ENCODE measurements around the gene AGR2. TPM values are rescaled to one million over a fixed set of nuclear protein-coding genes. Genes with fewer than 3 reads are reported as not detected.
"Not testable (repeated sequence)": the region's sequence is repeated elsewhere in the genome, so short reads cannot be mapped to it uniquely, and the experiment has no call there.

The AGR2 gene
- total RNA-seq (not detected), polyA plus RNA-seq (under 1 TPM; 0.07 to 0.20 (median 0.17) TPM)
- long read RNA-seq, donor 1 = 0 reads
- long read RNA-seq, donor 2 = 0 reads

DNA sequence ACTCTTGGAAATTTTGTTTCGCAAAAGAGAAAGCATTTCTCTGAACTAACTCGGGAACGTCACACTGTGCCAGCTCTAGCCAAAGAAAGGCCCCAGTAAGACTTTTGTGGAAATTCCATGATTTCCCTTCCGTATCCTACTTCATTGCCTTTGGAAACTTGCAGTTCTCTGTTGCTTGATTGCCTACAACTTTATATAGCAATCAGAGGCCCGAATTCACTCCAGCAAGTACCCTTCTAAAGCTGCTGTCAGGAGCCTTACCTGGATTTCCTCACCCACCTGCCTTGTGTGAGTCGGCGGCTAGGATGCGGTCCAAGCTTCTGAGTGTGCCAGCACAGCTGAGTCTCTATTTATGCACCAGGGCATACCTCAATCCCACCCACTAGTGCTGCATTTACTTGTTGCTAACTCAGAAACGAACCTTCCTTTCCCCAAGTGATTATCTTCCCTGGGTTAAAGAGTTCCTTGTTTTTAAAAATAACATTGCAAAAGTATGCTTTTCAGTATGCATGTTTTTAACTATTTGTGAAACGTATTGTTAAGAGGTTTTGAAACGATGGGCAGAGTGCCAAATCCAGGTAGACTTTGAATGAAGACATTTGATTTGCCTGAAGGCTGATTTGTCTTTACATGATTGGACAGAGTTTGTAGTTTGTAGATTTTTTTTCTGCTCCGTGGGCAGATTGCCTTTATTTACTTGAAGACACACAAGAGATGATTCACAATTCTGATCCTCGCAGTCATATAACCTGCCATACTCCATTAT is at the start of gene AGR2:
Gene AGR2, minus strand, starts transcription at position 326 of the 766 bp plus-strand sequence. CDS start 3,203 bp downstream, outside the sequence.
- 73 to 80% (median 76%) methylated on average over 13 of the region's 13 CpGs for WGBS, 3 donors
- DNase-seq (no peak), ATAC-seq (no peak)
- Histone ChIP-seq H3K27ac (no peak within 1 kb of the TSS), H3K4me1 (no peaks in the 10 kb centered on the region), H3K9me3 (no peaks in the 10 kb centered on the region), H3K4me3 (no peak within 1 kb of the TSS), H3K36me3 (ENCODE audit: insufficient read depth in 1 of 2, low read depth in 1 of 2) (no peaks in the 10 kb centered on the region), H3K27me3 (ENCODE audit: insufficient read depth in 3 of 3, low read length in 2 of 3) (no peaks in the 10 kb centered on the region)
- TF ChIP-seq, protein P1, sequence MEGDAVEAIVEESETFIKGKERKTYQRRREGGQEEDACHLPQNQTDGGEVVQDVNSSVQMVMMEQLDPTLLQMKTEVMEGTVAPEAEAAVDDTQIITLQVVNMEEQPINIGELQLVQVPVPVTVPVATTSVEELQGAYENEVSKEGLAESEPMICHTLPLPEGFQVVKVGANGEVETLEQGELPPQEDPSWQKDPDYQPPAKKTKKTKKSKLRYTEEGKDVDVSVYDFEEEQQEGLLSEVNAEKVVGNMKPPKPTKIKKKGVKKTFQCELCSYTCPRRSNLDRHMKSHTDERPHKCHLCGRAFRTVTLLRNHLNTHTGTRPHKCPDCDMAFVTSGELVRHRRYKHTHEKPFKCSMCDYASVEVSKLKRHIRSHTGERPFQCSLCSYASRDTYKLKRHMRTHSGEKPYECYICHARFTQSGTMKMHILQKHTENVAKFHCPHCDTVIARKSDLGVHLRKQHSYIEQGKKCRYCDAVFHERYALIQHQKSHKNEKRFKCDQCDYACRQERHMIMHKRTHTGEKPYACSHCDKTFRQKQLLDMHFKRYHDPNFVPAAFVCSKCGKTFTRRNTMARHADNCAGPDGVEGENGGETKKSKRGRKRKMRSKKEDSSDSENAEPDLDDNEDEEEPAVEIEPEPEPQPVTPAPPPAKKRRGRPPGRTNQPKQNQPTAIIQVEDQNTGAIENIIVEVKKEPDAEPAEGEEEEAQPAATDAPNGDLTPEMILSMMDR (IDR thresholded peaks at IDR 0.05) = no peak
- intact Hi-C loops (cut with DNase I) = no loop called here

DNA sequence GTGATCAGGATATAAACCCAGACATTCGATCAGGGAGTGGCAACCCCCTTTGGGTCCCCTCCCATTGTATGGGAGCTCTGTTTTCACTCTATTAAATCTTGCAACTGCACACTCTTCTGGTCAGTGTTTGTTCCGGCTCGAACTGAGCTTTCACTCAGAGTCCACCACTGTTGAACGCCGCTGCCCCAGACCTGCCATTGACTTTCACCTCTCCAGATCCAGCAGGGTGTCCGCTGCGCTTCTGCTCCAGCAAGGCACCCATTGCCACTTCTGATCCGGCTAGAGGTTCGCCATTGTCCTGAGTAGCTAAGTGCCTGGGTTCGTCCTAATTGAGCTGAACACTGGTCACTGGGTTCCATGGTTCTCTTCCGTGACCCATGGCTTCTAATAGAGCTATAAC is 48.4 kb upstream of the AGR2 start:
- WGBS, 3 donors = 90 to 93% (median 91%) methylated on average over 11 of the region's 11 CpGs
- not testable (repeated sequence) for H3K27ac ChIP-seq

DNA sequence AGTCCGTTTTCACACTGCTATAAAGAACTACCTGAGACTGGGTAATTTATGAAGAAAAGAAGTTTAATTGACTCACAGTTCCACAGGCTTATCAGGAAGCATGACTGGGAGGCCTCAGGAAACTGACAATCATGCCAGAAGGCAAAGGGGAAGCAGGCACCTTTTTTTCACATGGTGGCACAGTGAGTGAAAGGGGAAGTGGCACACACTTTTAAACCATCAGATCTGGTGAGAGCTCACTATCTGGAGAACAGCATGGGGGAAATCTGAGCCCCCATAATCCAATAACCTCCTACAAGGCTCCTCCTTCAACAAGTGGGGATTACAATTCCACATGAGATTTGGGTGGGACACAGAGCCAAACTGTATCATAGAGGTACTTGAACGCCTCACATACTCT is 47.0 kb upstream of the AGR2 start:
- ATAC-seq (no peak), DNase-seq (no peak)
- TF ChIP-seq, protein P1 (IDR thresholded peaks at IDR 0.05) = no peak
- H3K4me3 ChIP-seq = no peak overlapping the region
- no peaks in the 10 kb centered on the region for H3K27me3 ChIP-seq (ENCODE audit: insufficient read depth in 3 of 3, low read length in 2 of 3)
- no peak overlapping the region for H3K27ac ChIP-seq
- H3K36me3 ChIP-seq (ENCODE audit: insufficient read depth in 1 of 2, low read depth in 1 of 2) = no peaks in the 10 kb centered on the region
- intact Hi-C loops (cut with DNase I) = no loop called here
- WGBS, 3 donors = 31 to 43% (median 42%) methylated on average over 2 of the region's 2 CpGs
- no peaks in the 10 kb centered on the region for H3K9me3 ChIP-seq
- H3K4me1 ChIP-seq = no peaks in the 10 kb centered on the region

More for the DNA sequence above, 48.4 kb upstream of the AGR2 start:
- intact Hi-C loops (cut with DNase I); H3K36me3 ChIP-seq (ENCODE audit: insufficient read depth in 1 of 2, low read depth in 1 of 2); H3K4me1 ChIP-seq; ATAC-seq; DNase-seq; H3K27me3 ChIP-seq (ENCODE audit: insufficient read depth in 3 of 3, low read length in 2 of 3); H3K9me3 ChIP-seq; H3K4me3 ChIP-seq: not testable (repeated sequence)

DNA sequence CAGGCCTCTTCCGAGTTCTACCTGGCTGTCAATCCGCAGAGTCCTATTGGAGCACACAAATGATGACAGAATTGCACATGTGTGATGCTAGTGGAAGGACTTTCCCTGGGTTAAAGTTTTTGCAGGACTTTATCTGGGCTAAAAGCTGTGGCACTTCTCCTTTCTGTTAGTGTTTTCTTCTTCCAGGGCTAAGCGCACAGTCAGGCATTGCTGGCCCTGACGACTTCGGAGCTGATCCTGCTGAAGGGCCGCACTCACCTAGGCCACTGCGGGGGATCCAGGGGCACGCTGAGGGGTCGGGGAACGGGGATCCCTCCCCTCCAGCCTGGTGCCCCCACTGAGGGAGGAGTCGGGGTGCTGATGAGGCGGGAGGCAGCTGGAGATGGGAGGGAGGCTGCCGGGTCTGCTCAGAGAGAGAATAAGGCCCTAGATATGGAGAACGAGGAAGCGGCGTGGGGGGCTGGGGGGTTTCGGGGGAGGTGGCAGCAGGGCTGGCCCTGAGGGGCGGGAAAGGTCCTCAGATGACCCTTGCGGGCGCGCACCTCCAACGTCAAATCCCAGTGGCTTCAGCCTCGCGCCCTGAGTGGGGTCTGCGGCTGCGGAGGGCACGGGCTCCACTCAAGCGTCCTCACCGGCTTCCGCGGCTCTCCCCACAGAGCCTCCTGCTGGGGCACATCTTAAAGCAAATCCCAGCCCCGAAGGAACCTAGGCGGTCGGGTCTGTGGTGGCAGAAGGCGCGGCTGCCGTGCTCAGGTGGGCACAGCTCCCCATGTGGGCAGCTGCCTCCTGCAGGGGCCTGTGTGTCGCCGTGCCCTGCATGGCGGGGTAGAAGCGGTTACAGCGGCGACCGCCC is 46.0 kb upstream of the AGR2 start:
- WGBS, 3 donors = 69 to 77% (median 77%) methylated on average over 43 to 44 of the region's 44 CpGs
- H3K27ac ChIP-seq = no peak overlapping the region
- no peak for ATAC-seq
- TF ChIP-seq, protein P1 (IDR thresholded peaks at IDR 0.05) = no peak
- H3K4me1 ChIP-seq = no peaks in the 10 kb centered on the region
- H3K36me3 ChIP-seq (ENCODE audit: insufficient read depth in 1 of 2, low read depth in 1 of 2) = no peaks in the 10 kb centered on the region
- no peak for DNase-seq
- no peaks in the 10 kb centered on the region for H3K9me3 ChIP-seq
- intact Hi-C loops (cut with DNase I) = no loop called here
- no peak overlapping the region for H3K4me3 ChIP-seq
- H3K27me3 ChIP-seq (ENCODE audit: insufficient read depth in 3 of 3, low read length in 2 of 3) = no peaks in the 10 kb centered on the region
